Brain microvascular endothelial cell (primary cell): ENCODE results near the gene PTAR1.

ENCODE experiments used
- DNase-seq: peaks from one replicate; pipeline ENCODE4 v3.0.0-alpha.2; 2020
- H3K27ac ChIP-seq: fragments of 250-450 bp; sonication (Bioruptor Pico); 2 replicates; pipeline ENCODE4 v1.5.1; 2020; ENCODE audit warnings: mild to moderate bottlenecking, moderate library complexity
- H3K27me3 ChIP-seq: fragments of 250-450 bp; sonication (Bioruptor Pico); replicated peaks from 2 replicates; pipeline ENCODE4 v1.5.1; 2020; ENCODE audit warnings: mild to moderate bottlenecking
- H3K36me3 ChIP-seq: fragments of 250-450 bp; sonication (Bioruptor Pico); replicated peaks from 2 replicates; pipeline ENCODE4 v1.5.1; 2020; ENCODE audit warnings: mild to moderate bottlenecking
- H3K4me3 ChIP-seq: 2 replicates; pipeline ENCODE4 v1.5.1; 2011; ENCODE audit warnings: low read depth, mild to moderate bottlenecking, control low read depth, low read length, moderate library complexity
- in situ Hi-C: cut with HindIII; loops from 2 replicates; pipeline ENCODE4 v1.10.0; 2017; ENCODE audit warnings: low sequenced_read_pairs, low pct_ligation_motif_present
- TF ChIP-seq, protein P1 (sequence below): IDR thresholded peaks from 2 replicates; pipeline ENCODE4 v1.5.1; 2011; ENCODE audit warnings: low read depth, mild to moderate bottlenecking, moderate library complexity, low read length, control low read depth, inconsistent platforms; ENCODE audit errors: missing control alignments

PTAR1 gene

DNA sequence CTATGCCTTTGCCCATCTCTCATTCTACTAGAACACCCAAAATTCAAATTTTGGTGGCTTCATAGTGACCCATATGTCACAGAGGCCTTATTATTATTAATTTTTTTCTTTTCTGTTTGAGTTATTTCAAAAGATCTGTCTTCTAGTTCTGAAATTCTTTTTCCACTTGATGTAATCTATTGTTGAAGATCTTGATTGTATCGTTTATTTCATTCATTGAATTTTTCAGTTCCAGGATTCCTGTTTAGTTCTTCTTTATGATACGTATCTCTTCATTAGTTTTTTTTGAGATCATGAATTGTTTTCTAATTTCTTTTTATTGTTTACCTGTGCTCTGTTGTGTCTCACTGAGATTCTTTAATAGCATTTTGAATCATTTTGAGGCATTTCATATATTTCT is 63.0 kb downstream of the PTAR1 start:
- in situ Hi-C loops: no loop called here
- H3K4me3 ChIP-seq: no peak overlapping the region
- H3K27me3 ChIP-seq: no peaks in the 10 kb centered on the region
- TF ChIP-seq, protein P1, sequence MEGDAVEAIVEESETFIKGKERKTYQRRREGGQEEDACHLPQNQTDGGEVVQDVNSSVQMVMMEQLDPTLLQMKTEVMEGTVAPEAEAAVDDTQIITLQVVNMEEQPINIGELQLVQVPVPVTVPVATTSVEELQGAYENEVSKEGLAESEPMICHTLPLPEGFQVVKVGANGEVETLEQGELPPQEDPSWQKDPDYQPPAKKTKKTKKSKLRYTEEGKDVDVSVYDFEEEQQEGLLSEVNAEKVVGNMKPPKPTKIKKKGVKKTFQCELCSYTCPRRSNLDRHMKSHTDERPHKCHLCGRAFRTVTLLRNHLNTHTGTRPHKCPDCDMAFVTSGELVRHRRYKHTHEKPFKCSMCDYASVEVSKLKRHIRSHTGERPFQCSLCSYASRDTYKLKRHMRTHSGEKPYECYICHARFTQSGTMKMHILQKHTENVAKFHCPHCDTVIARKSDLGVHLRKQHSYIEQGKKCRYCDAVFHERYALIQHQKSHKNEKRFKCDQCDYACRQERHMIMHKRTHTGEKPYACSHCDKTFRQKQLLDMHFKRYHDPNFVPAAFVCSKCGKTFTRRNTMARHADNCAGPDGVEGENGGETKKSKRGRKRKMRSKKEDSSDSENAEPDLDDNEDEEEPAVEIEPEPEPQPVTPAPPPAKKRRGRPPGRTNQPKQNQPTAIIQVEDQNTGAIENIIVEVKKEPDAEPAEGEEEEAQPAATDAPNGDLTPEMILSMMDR: no peak
- H3K36me3 ChIP-seq: no peaks in the 10 kb centered on the region
- no peak overlapping the region for H3K27ac ChIP-seq
- no peak for DNase-seq

DNA sequence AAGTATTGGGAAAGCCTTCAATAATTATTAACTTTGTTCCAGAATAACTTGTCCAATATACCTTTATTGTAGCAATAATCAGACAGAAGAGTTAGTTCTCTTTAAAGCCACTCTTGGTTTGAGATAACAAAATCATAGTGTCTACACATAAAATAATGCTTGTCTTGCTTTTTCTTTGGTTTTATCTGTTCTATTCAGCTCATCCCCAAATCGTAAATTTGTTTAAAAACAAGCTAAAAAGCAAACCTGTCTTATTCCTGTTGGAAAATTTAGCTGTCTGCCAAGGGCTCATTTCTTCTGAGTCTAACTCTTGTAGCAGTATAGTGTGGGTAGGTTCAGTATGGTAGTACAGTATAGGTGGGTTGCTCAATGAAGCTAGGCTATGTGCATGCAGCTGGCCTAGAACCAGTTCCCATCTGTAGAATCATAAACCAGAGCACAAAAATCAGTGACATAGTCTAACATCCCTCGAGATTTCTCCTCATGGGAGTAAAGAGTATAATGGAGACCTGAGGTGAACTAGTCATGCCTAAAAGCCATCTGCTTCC is 69.7 kb downstream of the PTAR1 start:
- Histone ChIP-seq H3K36me3 (no peaks in the 10 kb centered on the region), H3K27me3 (no peaks in the 10 kb centered on the region), H3K27ac (no peak overlapping the region), H3K4me3 (no peak overlapping the region)
- no peak for DNase-seq
- TF ChIP-seq, protein P1: no peak
- in situ Hi-C loops: no loop called here

DNA sequence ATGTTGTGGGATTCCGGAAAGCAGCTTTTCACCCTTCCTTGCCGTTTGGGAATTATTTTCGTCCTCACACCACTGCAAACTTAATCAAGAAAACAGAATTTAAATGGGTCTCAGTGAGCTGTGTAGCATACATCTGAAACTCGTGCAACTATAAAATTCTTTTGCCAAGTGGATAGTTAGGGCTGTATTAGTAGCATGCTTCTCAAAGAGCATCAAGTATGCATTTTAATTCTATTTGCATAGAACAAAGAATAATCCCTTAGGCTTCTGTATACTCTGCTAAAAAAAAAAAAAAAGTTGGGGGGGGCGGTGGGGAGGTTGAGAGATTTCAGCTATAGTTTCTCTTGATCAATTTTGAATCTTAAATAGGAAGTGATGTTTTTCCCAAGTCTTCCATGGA is 75.9 kb downstream of the PTAR1 start:
- no peak overlapping the region for H3K27ac ChIP-seq
- H3K4me3 ChIP-seq: no peak overlapping the region
- TF ChIP-seq, protein P1: no peak
- H3K27me3 ChIP-seq: no peaks in the 10 kb centered on the region
- no peak for DNase-seq
- in situ Hi-C loops: no loop called here
- no peaks in the 10 kb centered on the region for H3K36me3 ChIP-seq

DNA sequence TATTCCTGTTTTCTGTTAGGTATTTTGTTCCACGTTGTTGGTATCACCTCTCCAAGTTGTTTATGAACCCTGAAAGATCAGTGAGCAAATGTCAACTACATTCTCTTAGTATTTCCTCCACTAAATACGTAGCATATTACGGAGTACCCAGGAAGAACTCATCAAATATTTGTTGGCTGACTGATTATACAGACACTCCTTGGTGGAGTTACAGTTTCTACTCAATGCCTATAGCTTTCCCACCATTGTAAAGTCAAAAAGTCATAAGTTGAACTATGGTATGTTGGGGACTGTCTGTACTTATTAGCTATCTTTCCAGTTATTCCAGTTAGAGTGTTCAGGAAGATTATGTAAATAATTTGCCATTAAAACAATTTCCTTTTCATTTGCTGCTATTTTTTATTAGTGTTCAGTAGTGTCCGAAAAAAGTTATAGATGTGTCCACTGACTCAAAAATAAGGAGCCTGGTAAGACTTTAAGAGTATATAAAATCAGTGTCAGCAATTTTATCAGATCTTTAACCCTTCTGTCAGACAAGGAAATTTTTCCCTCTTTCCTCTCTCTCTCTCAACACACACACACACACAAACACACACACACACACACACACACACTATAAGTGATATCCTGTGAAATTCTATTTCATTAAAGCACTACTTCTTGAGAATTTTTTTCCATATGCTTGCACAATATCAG is 80.8 kb downstream of the PTAR1 start:
- DNase-seq: no peak
- Histone ChIP-seq H3K27me3 (no peaks in the 10 kb centered on the region), H3K36me3 (no peaks in the 10 kb centered on the region), H3K27ac (no peak overlapping the region), H3K4me3 (no peak overlapping the region)
- TF ChIP-seq, protein P1: no peak
- in situ Hi-C loops: no loop called here

DNA sequence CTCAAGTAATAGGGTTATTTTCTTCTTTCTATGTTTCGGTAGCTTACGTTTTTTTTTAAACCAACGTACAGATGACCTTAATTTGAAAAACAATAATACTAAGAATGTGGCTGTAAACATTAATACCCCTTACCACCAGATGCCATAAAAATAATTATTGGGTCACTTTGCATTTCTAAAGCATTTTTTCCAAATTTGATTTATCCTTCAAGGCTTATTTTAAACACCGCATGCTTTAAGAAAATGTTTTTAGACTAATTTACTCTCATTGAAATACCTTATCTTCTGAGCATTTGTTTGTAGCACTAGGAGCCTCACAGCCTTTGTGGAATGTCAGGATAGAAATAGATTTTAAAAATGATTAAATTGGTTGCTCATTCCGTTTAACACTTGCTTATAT is 81.9 kb downstream of the PTAR1 start:
- no peak overlapping the region for H3K4me3 ChIP-seq
- TF ChIP-seq, protein P1: no peak
- no peaks in the 10 kb centered on the region for H3K36me3 ChIP-seq
- H3K27ac ChIP-seq: no peak overlapping the region
- in situ Hi-C loops: no loop called here
- no peaks in the 10 kb centered on the region for H3K27me3 ChIP-seq
- DNase-seq: no peak

DNA sequence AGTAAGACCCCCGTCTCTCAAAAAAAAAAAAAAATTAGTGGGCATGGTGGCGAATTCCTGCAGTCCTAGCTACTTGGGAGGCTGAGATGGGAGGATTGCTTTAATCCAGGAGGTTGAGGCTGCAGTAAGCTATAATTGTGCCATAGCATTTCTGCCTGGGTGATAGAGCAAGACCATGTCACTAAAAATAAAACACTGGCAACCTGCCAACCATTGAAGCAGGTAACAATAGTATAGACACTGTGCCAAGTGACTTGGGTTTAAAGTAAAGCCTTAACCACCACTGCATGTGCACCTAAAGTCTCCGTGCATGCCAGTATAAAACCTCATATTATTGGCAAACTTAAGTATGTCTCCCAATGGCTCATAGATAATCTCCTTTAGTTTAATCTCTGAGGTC is 84.2 kb downstream of the PTAR1 start:
- TF ChIP-seq, protein P1: no peak
- in situ Hi-C loops: no loop called here
- DNase-seq: no peak
- Histone ChIP-seq H3K36me3 (no peaks in the 10 kb centered on the region), H3K27ac (no peak overlapping the region), H3K4me3 (no peak overlapping the region), H3K27me3 (no peaks in the 10 kb centered on the region)
